Sigmoid colon (tissue), 7 donors: Measurements from ENCODE around the gene TMPRSS11B. TPM values are rescaled to one million over a fixed set of nuclear protein-coding genes. Genes with fewer than 3 reads are reported as not detected.
"Not testable (repeated sequence)": the region's sequence is repeated elsewhere in the genome, so short reads cannot be mapped to it uniquely, and the experiment has no call there.

Source experiments
- DNase-seq: peaks from one replicate; pipeline ENCODE4 v3.0.0-alpha.2; 2019
- H3K27ac ChIP-seq, 4 donors: fragments of 200-600 bp; sonication (generic); one replicate each; pipeline ENCODE4 v1.5.1; 2016 to 2019; ENCODE audit warnings: mild to moderate bottlenecking in 1 of 4
- H3K27me3 ChIP-seq, 3 donors: fragments of 200-600 bp; sonication (generic); one replicate each; pipeline ENCODE4 v1.5.1; 2019; ENCODE audit warnings: mild to moderate bottlenecking in 1 of 3
- H3K36me3 ChIP-seq, 4 donors: fragments of 200-600 bp; sonication (generic); one replicate each; pipeline ENCODE4 v1.5.1; 2016 to 2019
- H3K4me1 ChIP-seq, 4 donors: fragments of 200-600 bp; sonication (generic); one replicate each; pipeline ENCODE4 v1.5.1; 2017 to 2019
- H3K4me3 ChIP-seq, 4 donors: fragments of 200-600 bp; sonication (generic); one replicate each; pipeline ENCODE4 v1.5.1; 2017 to 2019; ENCODE audit warnings: mild to moderate bottlenecking in 2 of 4, moderate library complexity in 1 of 4
- H3K9me3 ChIP-seq, 4 donors: fragments of 200-600 bp in 3 of 4; sonication (generic) in 3 of 4; one replicate each; pipeline versions ENCODE4 v1.5.1 to v1.6.1; 2013 to 2019
- EP300 ChIP-seq, 4 donors: sonication (generic); formaldehyde crosslinking; IDR thresholded peaks; one replicate each; pipeline ENCODE4 v1.6.1; 2017; ENCODE audit warnings: antibody characterized with exemption in 4 of 4
- POLR2A ChIP-seq, 2 donors: fragments of 450-650 bp; IDR thresholded peaks; one replicate each; pipeline ENCODE4 v1.6.1; 2016; ENCODE audit warnings: antibody characterized with exemption in 2 of 2, mild to moderate bottlenecking in 2 of 2, moderate library complexity in 2 of 2
- POLR2AphosphoS5 ChIP-seq, 4 donors: sonication (generic); formaldehyde crosslinking; IDR thresholded peaks; one replicate each; pipeline ENCODE4 v1.6.1; 2017; ENCODE audit warnings: antibody characterized with exemption in 4 of 4
- WGBS, 2 donors: extraction: QIAGEN DNeasy Blood & Tissue Kit; methylation state at CpG; one replicate each; pipeline ENCODE4 v1.1.7; 2013; 5-methylcytosine and 5-hydroxymethylcytosine counted together
- intact Hi-C: fragments of 100-400 bp; cut with DNase I; formaldehyde crosslinking; loops from one replicate; pipeline ENCODE4 v1.15.1; 2023
- polyA plus RNA-seq, 3 donors: library from polyadenylated mRNA; stranded (reverse); fragments of 200-250 nt; gene quantifications; one replicate each; pipeline ENCODE4 v1.2.3, GENCODE V29; 2013
- total RNA-seq, 4 donors: library from RNA; depleted of rRNA; stranded (reverse); fragments of >200 nt; gene quantifications; one replicate each; pipeline ENCODE4 v1.1.0, GENCODE V29; 2016
- TF ChIP-seq, protein P1 (sequence below), 4 experiments: fragments of 450-650 bp in 3 of 4; fragments of 200-600 bp in 1 of 4; IDR thresholded peaks; one replicate each; pipeline ENCODE4 v1.5.1; 2016 to 2019; ENCODE audit warnings: antibody characterized with exemption in 4 of 4, mild to moderate bottlenecking in 3 of 4, moderate library complexity in 2 of 4
- donor health status: healthy with polysubstance abuse.
- donor health status: Bipolar disorder and iron deficiency.
- donor health status: healthy.

The TMPRSS11B gene
- total and polyA plus RNA-seq, 7 donors = 0.12 to 1.2 TPM; not detected in 5

- Histone ChIP-seq H3K9me3 (no peaks in the 10 kb centered on the region), H3K4me3 (no peak overlapping the region), H3K27ac (no peak overlapping the region), H3K4me1 (no peaks in the 10 kb centered on the region), H3K27me3 (no peaks in the 10 kb centered on the region), H3K36me3 (no peaks in the 10 kb centered on the region)
- intact Hi-C loops = no loop called here
- TF ChIP-seq EP300 (IDR thresholded peaks at IDR 0.05) = no peak
- TF ChIP-seq POLR2A (IDR thresholded peaks at IDR 0.05) = no peak
- TF ChIP-seq, protein P1, sequence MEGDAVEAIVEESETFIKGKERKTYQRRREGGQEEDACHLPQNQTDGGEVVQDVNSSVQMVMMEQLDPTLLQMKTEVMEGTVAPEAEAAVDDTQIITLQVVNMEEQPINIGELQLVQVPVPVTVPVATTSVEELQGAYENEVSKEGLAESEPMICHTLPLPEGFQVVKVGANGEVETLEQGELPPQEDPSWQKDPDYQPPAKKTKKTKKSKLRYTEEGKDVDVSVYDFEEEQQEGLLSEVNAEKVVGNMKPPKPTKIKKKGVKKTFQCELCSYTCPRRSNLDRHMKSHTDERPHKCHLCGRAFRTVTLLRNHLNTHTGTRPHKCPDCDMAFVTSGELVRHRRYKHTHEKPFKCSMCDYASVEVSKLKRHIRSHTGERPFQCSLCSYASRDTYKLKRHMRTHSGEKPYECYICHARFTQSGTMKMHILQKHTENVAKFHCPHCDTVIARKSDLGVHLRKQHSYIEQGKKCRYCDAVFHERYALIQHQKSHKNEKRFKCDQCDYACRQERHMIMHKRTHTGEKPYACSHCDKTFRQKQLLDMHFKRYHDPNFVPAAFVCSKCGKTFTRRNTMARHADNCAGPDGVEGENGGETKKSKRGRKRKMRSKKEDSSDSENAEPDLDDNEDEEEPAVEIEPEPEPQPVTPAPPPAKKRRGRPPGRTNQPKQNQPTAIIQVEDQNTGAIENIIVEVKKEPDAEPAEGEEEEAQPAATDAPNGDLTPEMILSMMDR (IDR thresholded peaks at IDR 0.05) = no peak
- TF ChIP-seq POLR2AphosphoS5 (IDR thresholded peaks at IDR 0.05) = no peak
- no peak for DNase-seq
These were observed 4.9 kb downstream of the TMPRSS11B start for GRCh38 chr4:68240620-68241019.

- Histone ChIP-seq H3K27me3 (no peaks in the 10 kb centered on the region), H3K4me3 (no peak overlapping the region), H3K9me3 (no peaks in the 10 kb centered on the region), H3K4me1 (no peaks in the 10 kb centered on the region), H3K27ac (no peak overlapping the region), H3K36me3 (no peaks in the 10 kb centered on the region)
- intact Hi-C loops = no loop called here
- no peak for DNase-seq
- TF ChIP-seq POLR2AphosphoS5 (IDR thresholded peaks at IDR 0.05) (no peak), POLR2A (IDR thresholded peaks at IDR 0.05) (no peak), EP300 (IDR thresholded peaks at IDR 0.05) (no peak)
- WGBS, 2 donors = 38 to 61% methylated on average over 1 of the region's 1 CpG
These were observed 16.9 kb downstream of the TMPRSS11B start for GRCh38 chr4:68228568-68228967.

GRCh38 chr4:68218044-68218443 lies 27.4 kb downstream of the TMPRSS11B start:
- intact Hi-C loops = no loop called here
- Histone ChIP-seq H3K27ac (no peak overlapping the region), H3K36me3 (no peaks in the 10 kb centered on the region), H3K27me3 (no peaks in the 10 kb centered on the region), H3K4me3 (no peak overlapping the region), H3K4me1 (no peaks in the 10 kb centered on the region), H3K9me3 (no peaks in the 10 kb centered on the region)
- 29 to 32% methylated on average over 1 of the region's 1 CpG for WGBS, 2 donors
- no peak for TF ChIP-seq POLR2A (IDR thresholded peaks at IDR 0.05)
- TF ChIP-seq, protein P1 (IDR thresholded peaks at IDR 0.05) = no peak
- TF ChIP-seq EP300 (IDR thresholded peaks at IDR 0.05) = no peak
- no peak for TF ChIP-seq POLR2AphosphoS5 (IDR thresholded peaks at IDR 0.05)
- DNase-seq = no peak

- no peaks in the 10 kb centered on the region for H3K27me3 ChIP-seq
- H3K4me1 ChIP-seq = no peaks in the 10 kb centered on the region
- H3K4me3 ChIP-seq = no peak overlapping the region
- no peak for DNase-seq
- no peaks in the 10 kb centered on the region for H3K36me3 ChIP-seq
- H3K27ac ChIP-seq = no peak overlapping the region
- intact Hi-C loops = no loop called here
- no peaks in the 10 kb centered on the region for H3K9me3 ChIP-seq
- no peak for TF ChIP-seq POLR2A (IDR thresholded peaks at IDR 0.05)
- TF ChIP-seq EP300 (IDR thresholded peaks at IDR 0.05) = no peak
- TF ChIP-seq, protein P1 (IDR thresholded peaks at IDR 0.05) = no peak
- no peak for TF ChIP-seq POLR2AphosphoS5 (IDR thresholded peaks at IDR 0.05)
These were observed 29.0 kb downstream of the TMPRSS11B start for GRCh38 chr4:68216501-68216900.

- Histone ChIP-seq H3K36me3 (no peaks in the 10 kb centered on the region), H3K4me3 (no peak overlapping the region), H3K27ac (no peak overlapping the region), H3K27me3 (no peaks in the 10 kb centered on the region), H3K4me1 (no peaks in the 10 kb centered on the region), H3K9me3 (peaks cover 0 to 7% (median 2%) of the 10 kb centered on the region in 4 donors)
- no peak for TF ChIP-seq POLR2A (IDR thresholded peaks at IDR 0.05)
- TF ChIP-seq EP300 (IDR thresholded peaks at IDR 0.05) = no peak
- 89 to 94% methylated on average over 1 of the region's 1 CpG for WGBS, 2 donors
- intact Hi-C loops = no loop called here
- no peak for DNase-seq
These were observed 36.5 kb downstream of the TMPRSS11B start for GRCh38 chr4:68209003-68209402.

DNA sequence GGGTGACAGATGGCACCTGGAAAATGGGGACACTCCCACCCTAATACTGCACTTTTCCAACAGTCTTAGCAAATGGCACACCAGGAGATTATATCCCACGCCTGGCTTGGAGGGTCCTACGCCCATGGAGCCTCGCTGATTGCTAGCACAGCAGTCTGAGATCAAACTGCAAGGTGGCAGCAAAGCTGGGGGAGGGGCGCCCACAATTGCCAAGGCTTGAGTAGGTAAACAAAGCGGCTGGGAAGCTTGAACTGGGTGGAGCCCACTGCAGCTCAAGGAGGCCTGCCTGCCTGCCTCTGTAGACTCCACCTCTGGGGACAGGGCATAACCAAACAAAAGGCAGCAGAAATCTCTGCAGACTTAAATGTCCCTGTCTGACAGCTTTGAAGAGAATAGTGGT lies 51.2 kb downstream of the TMPRSS11B start:
- H3K4me3 ChIP-seq, H3K9me3 ChIP-seq, DNase-seq, intact Hi-C loops, H3K27me3 ChIP-seq, H3K27ac ChIP-seq, H3K4me1 ChIP-seq, H3K36me3 ChIP-seq: not testable (repeated sequence)
- WGBS, 2 donors = 79 to 88% methylated on average over 5 of the region's 5 CpGs
